HG02885 (cell line): ENCODE results near the gene TPD52L1.

Experiments used
- ATAC-seq: cut with Tn5 transposase; IDR thresholded peaks from one replicate; pipeline ENCODE4 v1.9.1; 2021; ENCODE audit warnings: mild to moderate bottlenecking; ENCODE audit not compliant: unreplicated experiment, poor library complexity

Gene TPD52L1

DNA sequence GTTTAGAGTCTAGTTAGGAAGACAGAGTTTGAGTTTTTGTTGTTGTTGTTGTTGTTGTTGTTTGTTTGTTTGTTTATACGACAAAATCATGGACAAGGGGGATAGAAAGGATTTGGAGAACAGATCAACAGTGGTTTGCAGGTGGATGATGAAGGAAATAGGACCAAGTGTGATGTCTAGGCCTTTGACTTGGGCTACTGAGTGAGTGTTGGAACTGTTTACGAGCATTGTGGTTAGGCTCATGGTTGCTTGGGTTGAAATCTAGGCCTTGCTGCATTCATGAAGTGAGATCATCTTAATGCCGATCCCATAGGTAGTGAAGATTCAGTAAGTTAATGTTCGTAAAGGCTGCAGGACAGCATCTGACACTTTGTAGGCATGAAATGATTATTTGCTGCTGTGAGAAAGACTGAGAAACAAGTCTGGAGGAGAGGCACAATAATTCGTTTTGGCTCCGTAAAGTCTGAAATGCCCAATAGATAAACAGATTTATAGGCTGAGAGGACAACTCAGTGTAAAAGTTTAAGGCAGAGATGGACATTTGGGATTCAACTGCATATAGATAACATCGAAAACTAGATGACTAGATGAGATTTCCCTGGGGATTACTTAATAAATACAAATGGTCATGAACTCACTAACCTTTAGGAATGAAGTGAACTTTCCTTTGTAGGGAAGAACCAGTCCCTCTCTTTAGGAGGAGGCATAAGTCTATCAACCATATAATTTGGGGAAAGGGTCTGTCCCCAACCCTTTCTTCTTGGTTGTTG, 78.2 kb downstream of the TPD52L1 start:
- no peak for ATAC-seq

DNA sequence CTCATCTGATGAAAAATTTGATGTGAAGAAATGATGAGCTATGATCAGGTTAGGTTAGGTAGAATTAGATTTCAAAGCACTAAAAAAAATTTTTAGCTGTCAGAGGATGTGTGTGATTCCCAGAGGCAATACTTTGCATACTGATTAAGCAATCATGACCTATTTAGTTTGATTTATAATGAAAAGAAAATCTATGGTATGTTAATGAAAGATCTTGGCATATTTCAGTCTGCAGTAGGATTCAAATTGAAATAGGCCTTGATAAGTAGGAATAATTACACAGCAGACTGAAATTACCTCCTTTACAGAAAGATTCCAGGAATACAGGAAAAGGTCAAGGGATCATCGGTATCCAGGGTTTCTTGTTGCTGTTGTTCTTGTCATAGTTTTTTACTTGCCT, 78.9 kb downstream of the TPD52L1 start:
- ATAC-seq, result no peak

DNA sequence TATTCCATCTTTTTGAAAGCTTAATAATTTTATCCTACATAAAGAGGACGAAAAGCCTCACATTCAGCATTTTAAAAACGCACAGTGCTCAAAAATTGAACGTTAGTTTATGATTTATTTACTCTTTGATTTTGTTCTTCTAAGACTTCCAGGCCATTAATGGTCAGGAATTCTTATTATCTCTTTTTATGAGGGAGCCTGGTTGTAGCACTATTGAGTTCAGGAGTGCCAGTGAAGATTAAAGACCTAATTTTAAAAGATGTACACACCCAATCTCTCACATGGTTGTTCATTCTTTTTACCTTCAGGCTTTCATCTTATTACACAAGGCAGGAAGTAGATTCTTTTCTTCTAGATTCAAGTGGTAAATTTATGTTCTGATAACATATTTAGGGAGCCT, 79.6 kb downstream of the TPD52L1 start:
- no peak for ATAC-seq

DNA sequence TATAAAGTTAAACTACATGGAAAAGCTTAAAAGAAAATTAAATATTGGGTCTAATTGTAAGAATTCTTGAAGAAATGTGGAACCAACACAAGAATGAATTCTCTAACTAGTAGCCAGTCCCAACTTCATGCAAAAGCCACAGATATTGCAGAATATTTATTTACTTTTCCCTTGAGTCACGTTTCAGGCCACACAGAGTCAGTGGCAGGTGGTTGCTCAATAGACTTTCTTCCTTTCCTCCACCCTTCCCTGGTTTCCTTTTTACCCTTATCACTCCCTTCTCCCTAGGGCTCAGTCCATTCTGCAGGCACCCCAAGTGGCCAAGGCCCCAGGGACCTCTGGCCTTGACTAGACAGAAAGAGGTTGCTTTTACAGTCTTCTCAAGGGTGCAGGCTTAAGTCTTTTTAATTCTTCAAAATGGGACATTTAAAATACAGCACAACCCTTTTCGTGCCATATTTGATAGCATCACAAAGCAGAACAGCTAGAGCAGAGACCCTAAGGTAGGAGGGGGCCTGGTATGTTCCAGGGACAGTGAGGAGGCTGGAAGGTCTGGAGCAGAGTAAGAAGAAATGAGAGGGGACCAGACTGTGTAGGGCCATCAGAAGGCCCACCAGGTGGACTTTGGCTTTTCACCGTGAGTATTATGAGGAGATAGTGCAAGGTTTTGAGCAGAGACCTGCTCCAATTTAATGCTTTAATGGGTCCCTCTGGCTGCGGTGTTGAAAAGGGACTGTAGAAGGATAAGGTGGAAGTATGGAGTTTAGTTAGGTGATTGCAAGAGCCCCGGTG, 83.2 kb downstream of the TPD52L1 start:
- no peak for ATAC-seq

DNA sequence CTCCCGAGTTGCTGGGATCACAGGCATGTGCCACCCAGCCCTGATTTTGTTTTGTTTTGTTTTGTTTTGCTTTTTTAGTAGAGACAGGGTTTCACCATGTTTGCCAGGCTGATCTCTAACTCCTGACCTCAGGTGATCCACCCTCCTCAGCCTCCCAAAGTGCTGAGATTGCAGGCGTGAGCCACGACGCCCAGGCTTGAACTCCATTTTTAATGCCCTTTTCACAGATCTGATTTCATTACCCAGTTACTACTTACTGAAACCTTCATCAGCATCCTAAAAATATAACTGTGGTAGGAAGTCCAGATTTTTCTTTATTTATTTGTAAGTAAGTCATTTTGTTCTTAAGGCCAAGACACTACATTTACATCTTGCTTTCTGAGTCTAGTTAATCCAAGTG, 84.2 kb downstream of the TPD52L1 start:
- no peak for ATAC-seq

DNA sequence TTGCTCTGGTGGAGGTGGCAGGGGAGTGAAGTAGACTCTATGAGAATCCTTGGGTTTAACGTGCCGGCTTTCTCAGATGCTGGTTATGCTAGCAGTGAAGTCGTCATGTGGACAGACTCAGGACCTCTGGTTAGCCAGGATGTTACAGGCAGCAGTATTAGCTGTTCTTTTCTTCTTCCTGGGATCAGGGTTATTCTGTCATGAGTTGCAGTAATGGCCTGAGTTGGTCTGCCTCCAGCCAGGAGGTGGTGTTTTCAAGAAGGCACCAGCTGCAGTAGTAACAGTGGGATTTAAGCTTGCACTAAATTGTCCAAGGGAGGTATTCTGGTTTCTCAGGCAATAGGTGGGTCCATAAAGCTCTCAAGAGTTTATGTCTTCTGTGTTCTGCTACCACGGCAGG, 91.5 kb downstream of the TPD52L1 start:
- ATAC-seq, result no peak

DNA sequence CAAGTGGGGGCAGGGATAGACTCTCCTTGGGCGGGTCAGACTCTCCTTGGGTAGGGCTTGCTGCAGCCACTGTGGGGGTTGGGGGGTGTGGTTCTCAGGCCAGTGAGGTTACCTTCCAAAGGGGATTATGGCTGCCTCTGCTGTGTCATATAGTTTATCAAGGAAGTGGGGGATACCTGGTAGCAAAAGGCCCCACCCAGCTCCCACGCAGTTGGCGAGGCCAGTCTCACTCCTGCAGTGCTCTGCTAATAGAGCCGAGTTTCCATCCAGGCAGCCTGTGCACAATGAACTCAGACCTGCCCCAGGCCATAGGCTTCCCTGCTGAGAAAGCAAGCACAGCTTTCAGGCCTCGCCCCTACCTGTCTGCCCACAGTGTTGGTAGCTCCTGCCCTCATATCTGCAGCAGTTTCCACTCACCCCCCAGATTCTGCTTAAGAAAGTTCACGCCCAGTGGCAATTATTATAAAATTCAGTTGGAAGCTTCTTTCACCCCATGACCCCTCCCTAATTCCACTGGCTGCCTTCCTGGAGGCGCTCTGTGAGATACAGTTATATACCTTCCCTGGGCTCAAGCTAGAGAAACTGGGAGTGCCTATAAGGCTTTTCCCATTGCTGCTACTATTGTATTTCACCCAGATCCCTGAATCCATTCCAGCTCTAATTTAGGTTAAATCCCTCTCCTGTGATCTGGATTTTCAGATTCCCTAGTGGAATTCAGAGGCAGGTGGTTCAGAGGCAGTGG, 92.1 kb downstream of the TPD52L1 start:
- ATAC-seq, result no peak

DNA sequence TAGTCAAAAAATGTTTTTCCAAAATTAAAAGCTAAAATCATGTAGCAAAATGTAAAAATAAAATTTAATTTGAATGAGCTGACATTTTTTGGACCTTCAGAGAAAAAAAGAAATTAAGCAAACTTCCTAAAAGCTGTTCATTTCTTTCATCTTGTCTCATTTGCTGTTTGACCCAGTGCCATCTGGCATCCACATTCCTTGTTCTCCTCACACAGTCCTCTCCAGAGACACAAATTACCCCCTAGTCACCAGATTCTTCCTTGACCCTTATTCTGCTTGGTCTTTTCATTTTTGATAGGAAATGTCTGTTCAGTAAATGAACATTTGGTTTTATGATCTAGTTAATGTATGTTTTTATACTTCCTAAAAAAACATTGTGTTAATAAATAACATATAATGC, 93.0 kb downstream of the TPD52L1 start:
- no peak for ATAC-seq

DNA sequence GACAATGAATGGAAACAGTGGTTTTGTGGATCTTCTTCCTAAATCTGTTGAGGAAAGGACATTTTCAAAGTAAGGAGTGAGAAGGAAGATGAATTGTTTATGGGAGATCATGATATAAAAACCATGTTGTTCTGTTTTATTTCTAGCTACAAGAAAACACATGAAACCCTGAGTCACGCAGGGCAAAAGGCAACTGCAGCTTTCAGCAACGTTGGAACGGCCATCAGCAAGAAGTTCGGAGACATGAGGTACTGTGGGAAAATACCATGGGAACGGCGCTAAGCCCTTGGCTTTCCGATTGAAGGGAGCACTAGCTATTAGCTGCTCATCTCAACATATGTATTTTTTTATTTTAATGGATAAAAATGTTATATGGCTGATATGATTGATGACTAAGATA, 94.6 kb downstream of the TPD52L1 start:
- ATAC-seq, result no peak

DNA sequence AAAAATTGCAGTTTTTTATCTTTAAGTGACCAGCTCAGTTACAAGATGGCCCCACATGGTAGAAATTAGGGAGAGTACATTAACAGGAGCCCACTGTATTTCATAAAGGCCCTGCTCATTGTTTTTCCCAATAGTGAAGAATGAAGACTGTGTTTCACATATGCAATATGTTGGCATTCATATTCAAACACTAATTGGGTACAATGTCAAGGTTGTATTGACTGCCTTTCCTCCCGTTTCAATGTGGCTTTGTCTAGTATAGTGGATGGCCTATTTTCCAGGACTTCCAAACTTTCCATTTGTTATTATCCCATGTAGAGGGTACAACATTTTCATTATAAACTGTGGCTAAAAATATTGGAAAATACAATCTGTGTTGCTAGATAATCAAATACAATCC, 96.9 kb downstream of the TPD52L1 start:
- ATAC-seq, result no peak

DNA sequence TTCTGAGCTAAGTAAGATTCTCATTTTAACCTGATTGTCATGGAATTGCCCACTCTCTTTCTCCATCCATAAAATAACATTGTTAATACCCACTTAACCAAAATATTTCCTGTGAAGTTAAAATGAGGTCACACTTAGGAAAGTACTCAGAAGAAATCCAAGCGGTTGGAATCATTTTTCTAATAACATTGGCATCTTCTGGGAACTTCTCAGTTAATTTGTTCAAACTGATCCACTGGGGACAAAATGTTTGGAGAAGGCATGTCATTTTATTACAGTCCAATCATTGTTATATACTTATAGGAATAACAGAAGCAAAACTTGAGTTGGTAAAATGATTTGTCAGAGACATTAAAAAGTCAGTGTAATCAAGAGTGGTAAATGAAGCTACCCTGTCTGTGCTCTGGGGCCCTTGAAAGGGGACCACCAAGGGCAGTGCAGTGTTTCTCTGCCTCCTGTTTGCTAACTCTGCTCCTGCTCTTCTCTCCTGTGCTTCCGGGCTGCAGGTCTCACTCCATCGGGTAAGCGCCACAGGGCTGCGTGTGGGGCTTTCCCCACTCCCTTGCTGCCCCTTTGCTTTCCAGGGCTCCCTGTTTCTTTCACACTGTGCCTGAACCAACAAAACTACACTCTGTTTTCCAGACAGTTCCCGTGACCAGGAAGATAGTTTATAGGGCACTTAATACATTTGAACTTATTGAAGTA, 98.1 kb downstream of the TPD52L1 start:
- ATAC-seq, result no peak

DNA sequence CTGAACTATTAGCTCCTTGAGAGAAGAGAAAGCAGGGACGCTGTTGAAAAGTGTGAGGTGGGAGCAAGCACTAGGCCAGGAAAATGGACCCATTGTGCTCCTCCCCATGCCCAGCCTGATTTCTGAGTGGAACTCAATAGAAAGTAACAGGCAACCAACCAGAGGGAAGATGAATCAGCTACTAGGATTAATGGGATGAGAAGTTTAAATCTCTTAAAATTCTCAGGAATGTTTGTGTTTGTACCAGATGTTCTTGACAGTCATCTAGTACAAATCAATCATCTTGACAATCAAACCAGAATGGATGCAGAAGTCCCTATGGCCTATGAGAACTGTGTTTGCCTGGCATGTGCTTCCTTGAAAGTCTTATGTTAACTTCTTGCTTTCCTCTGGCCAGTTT, 99.3 kb downstream of the TPD52L1 start:
- no peak for ATAC-seq

DNA sequence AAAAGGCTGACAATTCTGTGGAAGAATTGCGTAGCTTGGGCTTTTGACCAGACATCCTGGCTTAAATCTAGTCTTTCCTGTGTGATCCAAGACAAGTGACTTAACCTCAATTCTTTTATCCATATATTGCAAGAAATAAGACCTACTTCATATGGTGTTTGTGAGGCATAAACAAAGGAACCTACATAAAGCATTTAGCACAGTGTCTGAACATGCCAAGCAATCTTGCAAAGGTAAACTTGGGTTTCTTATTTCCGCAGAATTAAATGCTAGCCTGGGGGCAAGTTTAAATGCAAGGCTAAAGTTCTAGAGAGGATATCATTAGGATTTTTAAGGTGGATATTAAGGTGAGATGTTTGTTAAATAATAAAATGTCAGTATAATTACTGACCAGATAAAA, 100.3 kb downstream of the TPD52L1 start:
- ATAC-seq, result no peak

DNA sequence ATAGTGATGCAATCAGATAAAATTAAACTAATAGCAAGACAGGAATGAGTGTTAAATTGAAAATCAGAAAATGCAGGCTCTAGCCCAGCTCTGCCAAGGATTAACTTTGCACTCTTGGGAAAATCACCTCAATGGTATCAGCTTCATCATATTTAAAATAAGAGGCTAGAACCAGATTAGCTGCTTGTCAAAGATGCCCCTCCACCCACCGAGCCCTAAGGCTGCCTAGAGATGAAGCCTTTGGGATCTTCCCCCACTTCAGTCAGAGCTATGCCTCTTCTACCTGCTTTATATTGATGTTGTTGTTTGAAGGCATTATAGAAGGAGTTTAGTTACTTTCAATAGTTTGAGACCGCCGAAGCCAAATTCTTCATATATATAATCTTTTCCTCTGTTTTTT, 100.7 kb downstream of the TPD52L1 start:
- no peak for ATAC-seq

DNA sequence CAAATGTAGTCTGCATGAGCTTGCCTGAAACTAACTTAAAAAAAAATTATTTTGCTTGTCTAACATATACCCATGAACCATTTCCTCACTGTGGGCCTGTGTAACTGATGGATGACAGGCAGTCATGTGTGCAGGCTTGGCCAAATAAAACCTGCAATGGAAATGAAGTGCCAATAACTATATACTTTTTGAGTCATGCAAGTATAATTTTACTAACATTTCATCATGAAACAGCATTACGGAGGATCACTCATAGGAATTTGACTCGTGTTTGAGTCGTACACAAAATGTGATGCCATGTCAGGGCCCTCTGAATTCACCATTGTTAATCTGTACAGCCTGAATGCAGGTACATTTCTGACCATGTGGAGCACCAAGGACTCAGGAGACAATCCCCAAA, 101.6 kb downstream of the TPD52L1 start:
- no peak for ATAC-seq

DNA sequence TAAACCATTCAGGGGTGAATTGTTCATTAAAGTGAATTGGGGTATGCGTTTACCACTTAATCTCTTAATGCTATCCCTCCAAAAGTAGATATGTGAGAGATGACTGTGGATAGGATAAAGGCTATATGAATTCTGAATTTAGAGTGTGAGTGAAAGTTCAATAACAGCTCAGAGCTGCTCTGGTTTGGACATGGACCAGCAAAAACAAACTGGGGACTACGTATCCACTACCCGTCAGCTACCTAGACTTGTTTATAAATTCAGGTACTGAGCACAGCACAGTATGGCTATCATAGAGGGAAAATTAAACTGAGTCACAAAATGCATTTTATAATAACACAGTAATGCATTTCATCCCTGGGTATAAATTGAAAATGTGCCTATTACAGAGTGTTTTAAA, 103.8 kb downstream of the TPD52L1 start:
- no peak for ATAC-seq

DNA sequence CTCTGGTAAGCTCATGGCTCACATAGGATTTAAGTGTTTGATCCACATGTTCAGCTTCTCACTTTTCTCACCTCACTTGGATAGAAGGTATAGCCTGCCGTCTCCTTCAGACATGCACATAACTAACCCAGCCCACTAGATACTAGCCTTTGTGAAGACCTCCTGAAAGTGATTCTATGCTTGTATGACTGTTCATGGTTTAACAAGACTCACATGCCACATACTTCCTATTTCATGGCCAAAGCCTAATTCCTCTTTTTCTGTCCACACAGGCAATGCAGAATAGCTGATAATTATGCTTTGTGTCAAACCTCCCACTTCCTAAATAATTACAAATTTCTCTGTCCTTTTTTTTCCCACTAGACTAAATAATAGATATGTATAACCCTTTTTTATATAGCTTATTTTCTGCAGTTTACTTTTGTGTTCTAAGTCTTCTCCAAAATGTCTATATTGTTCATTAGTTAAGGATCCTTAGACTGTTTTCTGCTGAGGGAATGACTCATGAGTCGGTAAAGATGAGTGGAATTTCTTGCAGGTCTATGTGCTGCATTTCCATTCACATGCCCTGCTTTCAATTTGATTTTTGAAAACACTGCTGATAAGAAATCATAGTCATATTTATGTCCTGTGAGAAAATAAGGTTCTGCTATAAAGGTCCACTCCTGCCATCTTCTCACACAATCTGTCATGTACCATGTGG, 105.2 kb downstream of the TPD52L1 start:
- ATAC-seq, result peak; percentile 39

DNA sequence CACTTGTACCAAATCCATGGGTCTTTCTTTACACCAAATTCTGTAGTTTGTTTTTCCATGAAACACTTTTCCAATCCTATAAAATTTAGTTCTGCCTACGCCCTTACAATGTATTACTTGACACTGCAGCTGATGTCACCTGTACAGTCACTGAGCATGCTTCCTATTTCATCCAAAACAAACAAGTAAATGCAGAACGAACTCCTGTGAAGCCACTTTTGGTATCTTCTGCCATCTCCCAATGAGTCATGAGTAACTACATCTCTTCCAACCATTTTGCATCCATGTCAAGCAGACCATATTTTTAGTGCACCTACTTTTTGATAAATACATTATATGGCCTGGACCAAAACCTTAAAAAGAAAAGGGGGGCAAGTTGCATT, 105.8 kb downstream of the TPD52L1 start:
- no peak for ATAC-seq

DNA sequence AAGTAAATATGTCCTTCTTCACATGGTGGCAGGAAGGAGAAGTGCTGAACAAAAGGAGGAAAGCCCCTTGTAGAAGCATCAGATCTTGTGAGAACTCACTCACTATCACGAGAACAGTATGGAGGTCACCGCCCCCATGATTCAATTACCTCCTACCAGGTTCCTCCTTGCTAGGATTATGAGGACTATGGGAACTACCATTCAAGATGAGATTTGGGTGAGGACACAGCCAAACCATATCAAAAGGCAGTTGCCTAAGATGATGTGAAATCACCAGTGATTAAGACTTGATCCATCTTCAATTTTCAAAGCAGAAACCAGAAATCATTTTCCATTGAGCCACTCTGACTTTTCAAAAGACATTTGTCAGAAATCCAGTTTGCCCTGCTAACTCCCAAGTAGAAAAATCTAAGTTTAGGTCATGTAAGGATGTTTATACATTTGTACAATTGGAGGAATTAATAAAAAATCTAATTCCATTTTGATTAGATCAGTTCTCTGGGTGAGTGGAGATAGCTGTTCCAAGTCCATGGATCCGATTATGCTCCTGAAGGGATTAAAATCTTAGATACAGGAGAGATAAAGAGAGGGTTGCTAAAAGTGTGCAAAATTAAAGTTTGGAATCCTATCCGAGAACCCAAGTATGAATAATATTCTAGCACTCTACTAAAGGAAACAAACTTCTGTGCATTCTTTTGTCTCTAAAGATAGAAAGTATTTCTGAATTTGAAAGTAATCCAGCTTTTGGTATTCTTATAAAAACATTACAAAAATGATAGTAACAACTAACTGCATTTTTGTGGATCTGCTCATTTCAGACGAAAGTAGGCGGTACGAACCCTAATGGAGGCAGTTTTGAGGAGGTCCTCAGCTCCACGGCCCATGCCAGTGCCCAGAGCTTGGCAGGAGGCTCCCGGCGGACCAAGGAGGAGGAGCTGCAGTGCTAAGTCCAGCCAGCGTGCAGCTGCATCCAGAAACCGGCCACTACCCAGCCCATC, 108.7 kb downstream of the TPD52L1 start:
- no peak for ATAC-seq
